HG03139 (cell line): ENCODE results near the gene NACAD.

ENCODE experiments used
- ATAC-seq: cut with Tn5 transposase; IDR thresholded peaks from one replicate; pipeline ENCODE4 v1.9.1; 2021; ENCODE audit not compliant: unreplicated experiment

NACAD gene

GRCh38 chr7:45076946-45077345 lies 11.8 kb downstream of the NACAD start:
- no peak for ATAC-seq

- ATAC-seq, result no peak
Measured at GRCh38 chr7:45075871-45076796, 12.6 kb downstream of the NACAD start.

GRCh38 chr7:45075355-45075644 lies 13.5 kb downstream of the NACAD start:
- ATAC-seq, result no peak

- no peak for ATAC-seq
Measured at GRCh38 chr7:45074528-45075354, 14.0 kb downstream of the NACAD start.

- no peak for ATAC-seq
Measured at GRCh38 chr7:45073786-45074527, 14.8 kb downstream of the NACAD start.

GRCh38 chr7:45073031-45073785 lies 15.6 kb downstream of the NACAD start:
- ATAC-seq, result no peak

- no peak for ATAC-seq
Measured at GRCh38 chr7:45072131-45073030, 16.4 kb downstream of the NACAD start.

- no peak for ATAC-seq
Measured at GRCh38 chr7:45071528-45071927, 17.2 kb downstream of the NACAD start.

GRCh38 chr7:45070254-45070642 lies 18.5 kb downstream of the NACAD start:
- ATAC-seq, result no peak

- no peak for ATAC-seq
Measured at GRCh38 chr7:45069444-45070253, 19.1 kb downstream of the NACAD start.

- ATAC-seq, result no peak
Measured at GRCh38 chr7:45068236-45069023, 20.3 kb downstream of the NACAD start.

GRCh38 chr7:45067582-45067981 lies 21.2 kb downstream of the NACAD start:
- ATAC-seq, result no peak

GRCh38 chr7:45066409-45066808 lies 22.4 kb downstream of the NACAD start:
- ATAC-seq, result no peak

GRCh38 chr7:45065031-45065995 lies 23.5 kb downstream of the NACAD start:
- no peak for ATAC-seq

- ATAC-seq, result no peak
Measured at GRCh38 chr7:45064047-45064725, 24.6 kb downstream of the NACAD start.

GRCh38 chr7:45061806-45062425 lies 26.9 kb downstream of the NACAD start:
- ATAC-seq, result no peak
